IPS-11a (cell line): Measurements from ENCODE around the gene CEP83.
"Not testable (repeated sequence)": the region's sequence is repeated elsewhere in the genome, so short reads cannot be mapped to it uniquely, and the experiment has no call there.

Experiments
- H3K4me3 ChIP-seq: one replicate; pipeline ENCODE4 v1.5.1; 2013; ENCODE audit warnings: low read depth, low read length, control low read depth

Gene CEP83, protein sequence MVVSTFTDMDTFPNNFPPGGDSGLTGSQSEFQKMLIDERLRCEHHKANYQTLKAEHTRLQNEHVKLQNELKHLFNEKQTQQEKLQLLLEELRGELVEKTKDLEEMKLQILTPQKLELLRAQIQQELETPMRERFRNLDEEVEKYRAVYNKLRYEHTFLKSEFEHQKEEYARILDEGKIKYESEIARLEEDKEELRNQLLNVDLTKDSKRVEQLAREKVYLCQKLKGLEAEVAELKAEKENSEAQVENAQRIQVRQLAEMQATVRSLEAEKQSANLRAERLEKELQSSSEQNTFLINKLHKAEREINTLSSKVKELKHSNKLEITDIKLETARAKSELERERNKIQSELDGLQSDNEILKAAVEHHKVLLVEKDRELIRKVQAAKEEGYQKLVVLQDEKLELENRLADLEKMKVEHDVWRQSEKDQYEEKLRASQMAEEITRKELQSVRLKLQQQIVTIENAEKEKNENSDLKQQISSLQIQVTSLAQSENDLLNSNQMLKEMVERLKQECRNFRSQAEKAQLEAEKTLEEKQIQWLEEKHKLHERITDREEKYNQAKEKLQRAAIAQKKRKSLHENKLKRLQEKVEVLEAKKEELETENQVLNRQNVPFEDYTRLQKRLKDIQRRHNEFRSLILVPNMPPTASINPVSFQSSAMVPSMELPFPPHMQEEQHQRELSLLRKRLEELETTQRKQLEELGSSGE

DNA sequence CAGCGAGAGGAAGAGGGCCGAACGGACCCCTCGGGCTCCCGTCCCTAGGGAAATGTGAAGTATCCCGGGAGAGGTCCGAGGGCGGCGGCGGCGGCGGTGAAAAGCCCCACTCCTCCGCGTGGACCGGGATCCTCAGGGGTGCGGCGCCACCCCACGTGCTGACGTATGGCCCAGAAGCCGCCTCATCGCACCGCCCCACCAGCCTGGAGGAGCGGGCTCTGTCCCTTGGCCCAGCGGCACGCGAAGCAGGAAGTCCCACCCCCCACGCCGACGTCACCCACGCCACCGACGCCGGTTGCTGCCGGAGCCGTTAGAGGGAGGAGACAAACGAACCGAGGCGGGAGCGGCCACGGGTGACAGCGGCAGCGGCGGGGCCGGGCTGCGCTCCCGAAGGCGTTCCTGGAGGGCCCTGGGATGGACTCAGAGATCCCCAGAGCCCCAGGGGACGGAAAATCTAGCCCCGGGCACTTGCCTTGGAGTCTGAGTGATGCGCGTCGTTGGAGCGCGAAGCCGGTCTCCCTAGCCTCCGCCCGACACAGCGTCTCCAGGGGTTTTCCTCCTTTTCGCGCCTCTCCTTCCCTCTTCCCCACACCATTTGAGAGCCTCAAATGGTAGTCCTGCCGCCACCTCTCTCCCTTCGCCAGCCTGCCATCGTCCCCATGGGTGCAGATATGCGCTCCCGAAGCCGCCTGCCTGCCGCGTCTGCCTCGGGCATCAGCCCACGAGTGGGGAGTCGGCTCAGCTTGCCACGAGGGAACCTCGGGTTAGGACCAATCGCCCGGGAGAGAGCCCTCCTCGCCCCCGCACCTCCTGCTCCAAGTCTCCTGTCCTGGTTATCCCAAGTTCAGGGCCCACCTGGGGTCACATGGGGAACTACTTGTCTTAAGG, at the start of gene CEP83:
Gene CEP83, minus strand, starts transcription at position 140 of the 888 bp plus-strand sequence. CDS start 47,377 bp downstream, outside the sequence.
- peak within 1 kb of the TSS; percentile 86 for H3K4me3 ChIP-seq

DNA sequence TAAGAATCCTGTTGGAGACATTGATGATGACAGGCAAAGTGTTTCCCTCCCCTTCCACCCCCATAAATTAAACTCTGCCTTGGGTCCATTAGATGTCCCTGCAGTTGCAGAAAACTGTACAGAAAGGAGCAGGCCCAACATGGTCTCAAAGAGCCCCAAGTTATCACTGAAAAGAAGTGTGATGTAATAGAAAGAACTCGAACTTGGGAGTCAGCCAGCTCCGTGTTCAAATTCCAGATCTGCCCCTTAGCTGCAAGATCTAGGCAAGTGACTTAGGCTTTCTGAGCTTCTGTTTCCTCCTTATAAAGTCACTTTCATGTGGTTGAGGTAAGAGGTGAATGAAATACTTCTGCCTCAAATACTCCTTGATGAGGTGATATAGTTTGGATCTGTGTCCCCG, 49.6 kb upstream of the CEP83 start:
- no peak overlapping the region for H3K4me3 ChIP-seq

DNA sequence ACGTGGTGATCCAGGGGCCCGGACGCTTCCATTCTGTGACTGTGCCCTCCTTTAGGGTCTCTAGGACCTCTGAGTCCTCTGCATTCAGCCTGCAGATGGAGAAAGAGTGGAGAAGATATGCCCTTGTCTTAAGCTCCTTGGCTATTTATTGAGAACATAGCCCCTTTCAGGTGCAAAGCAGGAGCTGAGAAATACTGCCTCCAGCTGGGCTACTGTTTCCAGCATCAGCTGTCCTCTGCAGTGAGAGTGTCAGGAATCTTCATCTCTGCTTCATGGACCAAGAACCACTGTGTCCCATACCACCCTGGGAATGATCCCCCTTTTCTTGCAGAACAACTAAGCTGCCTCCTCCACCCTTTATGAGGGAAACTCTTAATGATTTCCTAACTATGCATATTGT, 47.8 kb upstream of the CEP83 start:
- no peak overlapping the region for H3K4me3 ChIP-seq

DNA sequence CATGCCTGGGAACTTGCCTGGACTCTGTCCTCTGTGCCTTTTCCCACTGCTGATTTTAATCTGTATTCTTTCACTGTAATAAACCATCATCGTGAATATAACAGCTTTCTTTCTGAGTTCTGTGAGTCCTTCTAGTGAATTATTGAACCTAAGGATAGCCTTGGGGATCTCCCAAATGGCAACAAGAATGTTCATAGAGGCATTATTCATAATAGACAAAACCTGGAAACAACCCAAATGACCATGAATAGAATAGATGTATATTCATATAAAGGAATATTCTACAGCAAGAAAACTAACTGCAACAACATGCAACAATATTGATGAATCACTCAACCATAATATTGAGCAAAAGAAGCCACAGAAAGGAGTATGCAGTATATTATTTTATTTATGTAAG, 44.7 kb upstream of the CEP83 start:
- no peak overlapping the region for H3K4me3 ChIP-seq

DNA sequence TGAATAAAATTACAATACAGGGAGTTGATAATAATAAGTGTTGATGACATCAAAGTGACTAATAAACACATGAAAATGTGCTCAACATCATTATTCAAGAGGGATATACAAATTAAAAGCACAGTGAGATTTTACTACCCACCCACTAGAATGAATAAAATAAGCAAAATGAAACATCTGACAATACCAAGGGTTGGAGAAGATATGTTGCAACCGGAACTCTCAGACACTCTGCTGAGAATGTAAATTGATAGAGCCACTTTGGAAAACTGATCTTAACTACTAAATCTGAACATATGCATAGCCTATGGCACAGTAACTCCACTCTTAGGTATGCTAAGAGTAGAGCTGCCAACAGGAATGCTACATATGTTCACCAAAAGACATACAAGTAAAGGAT, 44.0 kb upstream of the CEP83 start:
- no peak overlapping the region for H3K4me3 ChIP-seq

DNA sequence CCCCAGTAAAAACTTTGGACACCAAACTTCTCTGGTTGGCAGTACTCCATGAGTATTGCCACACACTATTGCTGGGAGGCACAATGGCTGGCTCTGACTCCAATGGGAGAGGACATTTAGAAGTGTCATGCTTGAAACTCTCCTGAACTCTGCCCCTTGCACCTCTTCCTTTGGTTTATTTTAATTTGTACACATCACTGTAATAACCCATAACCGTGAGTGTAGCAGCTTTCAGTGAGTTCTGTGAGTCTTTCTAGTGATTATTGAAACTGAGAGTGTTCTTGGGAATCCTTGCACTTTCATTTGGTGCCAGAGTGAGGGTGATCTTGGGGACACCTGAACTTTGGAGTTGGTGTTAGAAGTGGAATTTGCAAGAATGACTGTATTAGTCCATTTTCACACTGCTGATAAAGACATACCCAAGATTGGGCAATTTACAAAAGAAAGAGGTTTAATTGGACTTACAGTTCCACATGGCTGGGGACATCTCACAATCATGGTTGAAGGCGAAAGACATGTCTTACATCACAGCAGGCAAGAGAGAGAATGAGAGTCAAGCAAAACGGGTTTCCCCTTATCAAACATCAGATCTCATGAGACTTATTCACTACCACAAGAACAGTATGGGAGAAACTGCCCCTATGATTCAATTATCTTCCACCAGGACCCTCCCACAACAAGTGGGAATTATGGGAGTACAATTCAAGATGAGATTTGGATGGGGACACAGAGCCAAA, 41.3 kb upstream of the CEP83 start:
- H3K4me3 ChIP-seq = no peak overlapping the region

DNA sequence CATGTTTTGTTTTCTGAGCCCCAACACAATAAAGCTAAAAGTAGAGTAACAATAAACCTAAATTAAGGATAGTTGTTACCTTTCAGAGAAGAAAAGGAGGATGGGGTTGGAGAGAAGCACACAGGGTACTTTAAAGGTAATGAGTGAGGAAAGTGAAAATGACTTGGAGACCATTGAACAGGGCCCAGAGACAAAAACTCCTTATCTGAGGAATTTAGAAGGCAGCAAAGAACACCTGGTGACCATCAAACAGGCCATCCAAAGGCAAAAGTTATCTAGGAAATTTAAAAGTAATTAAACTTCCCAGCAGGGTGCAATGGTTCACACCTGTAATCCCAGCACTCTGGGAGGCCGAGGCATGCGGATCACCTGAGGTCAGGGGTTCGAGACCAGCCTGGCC, 39.0 kb upstream of the CEP83 start:
- H3K4me3 ChIP-seq = no peak overlapping the region

DNA sequence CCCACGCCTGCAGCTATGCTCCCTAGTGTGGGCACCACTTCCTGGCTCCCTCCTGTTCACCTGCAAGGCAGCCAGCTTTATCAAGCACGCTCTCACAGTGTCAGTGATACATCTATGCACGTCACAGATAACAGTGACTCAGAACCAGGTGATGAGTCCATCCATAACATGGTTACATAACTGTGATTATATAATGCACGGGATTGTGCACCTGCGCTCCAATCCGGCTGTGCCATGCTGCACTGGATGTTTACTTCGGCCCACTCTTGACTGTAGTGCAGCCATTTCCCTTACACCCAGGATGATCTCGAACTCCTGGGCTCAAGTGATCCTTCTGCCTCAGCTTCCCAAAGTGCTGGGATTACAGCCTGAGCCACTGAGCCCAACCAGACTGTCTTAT, 38.4 kb upstream of the CEP83 start:
- H3K4me3 ChIP-seq = no peak overlapping the region

DNA sequence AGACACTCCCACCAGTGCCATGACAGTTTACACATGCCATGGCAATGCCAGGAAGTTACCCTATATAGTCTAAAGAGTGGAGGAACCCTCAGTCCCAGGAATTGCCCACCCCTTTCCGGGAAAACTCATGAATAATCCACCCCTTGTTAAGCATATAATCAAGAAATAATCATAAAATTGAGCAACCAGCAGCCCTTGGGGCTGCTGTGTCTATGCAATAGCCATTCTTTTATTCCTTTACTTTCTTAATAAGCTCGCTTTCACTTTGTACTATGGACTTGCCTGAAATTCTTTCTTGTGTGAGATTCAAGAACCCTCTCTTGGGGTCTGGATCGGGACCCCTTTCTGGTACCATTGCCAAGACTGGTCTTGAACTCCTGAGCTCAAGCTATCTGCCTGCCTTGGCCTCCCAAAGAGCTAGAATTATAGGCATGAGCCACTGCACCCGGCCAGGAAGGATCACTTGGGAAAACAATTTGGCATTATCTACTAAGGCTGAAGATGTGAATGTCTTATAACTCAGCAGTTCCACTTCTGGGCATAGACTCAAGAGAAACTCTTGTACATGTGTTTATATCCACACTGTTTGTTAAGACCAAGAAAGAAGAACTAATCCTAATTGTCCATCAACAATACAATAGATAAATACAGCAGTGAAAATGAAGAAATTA, 35.9 kb upstream of the CEP83 start:
- no peak overlapping the region for H3K4me3 ChIP-seq

DNA sequence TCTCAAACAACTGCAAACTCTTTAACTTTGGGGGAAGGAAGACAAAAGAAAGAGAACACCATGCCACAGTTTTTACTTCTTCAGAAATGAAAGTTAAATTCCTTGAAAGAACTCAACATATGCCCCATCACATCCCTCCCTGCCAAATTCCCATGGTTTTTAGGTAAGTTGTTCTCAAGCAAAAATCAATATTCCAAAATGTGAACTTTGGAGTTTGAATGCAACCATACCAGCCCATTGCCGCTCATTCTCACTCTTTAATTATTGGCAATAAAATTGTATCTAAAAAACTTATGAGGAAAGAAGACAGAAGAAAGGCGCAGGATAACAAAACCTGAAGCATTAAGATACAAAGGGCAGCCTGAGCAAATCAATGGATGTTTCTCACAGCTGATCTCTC, 31.8 kb upstream of the CEP83 start:
- no peak overlapping the region for H3K4me3 ChIP-seq

DNA sequence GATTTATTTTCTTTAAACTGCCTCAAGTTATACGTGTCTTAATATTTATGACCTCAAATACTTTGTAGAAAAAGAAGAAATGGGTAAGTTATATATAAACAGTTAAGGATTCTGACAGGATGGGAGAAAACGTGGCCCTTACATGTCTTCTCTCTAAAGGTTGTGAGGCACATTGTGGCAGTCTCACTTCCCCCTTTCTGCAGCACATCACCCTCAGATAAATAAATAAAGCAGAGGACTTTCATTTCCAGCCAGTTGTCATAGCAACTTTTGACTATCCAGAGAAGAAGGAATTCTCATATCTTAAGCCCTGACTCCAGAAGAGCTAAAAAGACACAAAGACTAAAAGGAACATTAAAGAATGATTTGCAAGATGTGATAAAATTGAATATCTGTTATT, 28.8 kb upstream of the CEP83 start:
- no peak overlapping the region for H3K4me3 ChIP-seq

DNA sequence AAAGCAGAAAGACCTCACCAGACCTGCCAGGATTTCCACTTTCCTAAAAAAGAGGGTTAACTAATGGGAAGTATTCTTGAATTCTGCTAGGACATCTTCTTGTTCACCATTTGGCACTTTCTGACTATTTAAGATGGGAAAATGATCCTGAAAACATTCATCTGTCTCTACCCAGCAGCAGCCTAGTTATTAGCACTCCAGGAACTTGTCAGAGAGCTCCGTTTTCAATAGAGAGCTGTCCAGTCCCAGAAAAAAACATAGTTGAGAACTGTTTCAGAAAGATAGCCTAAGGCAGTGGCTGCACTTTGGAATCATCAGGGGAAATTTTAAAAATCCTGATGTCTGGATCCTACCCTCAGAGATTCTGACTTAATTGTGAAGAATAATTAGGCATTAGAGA, 22.1 kb upstream of the CEP83 start:
- H3K4me3 ChIP-seq = no peak overlapping the region

DNA sequence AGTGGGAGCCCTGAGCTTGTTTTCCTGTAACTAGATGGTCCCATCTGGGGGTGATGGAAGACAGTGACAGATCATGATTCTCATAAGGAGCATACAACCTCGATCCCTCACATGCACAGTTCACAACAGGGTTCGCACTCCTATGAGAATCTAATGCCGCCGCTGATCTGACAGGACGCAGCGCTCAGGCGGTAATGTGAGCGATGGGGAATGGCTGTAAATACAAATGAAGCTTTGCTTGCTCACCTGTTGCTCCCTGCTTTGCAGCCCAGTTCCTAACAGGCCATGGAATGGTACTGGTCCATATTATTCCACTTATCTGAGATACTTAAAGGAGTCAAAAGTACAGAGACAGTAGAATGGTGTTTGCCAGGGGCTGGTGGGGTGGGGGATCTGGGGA, 9.9 kb upstream of the CEP83 start:
- no peak overlapping the region for H3K4me3 ChIP-seq

DNA sequence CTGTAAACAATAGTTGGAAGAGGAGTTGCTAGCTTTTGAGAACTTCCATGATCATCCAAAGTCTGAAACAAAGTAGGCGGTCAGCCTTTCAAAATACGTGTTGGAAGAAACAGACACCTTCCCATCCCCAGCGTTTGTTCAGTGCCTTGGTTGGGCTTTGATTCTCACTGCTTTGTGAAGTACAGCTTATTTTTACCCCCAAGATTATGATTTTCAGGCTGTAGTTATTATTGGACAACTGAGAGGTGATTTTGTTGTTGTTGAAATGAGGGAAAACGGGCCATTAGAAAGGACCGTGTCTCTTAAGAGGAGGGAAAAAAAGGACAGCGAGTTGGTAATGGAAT, 921 bp upstream of the CEP83 start:
- H3K4me3 ChIP-seq = peak overlapping the region; percentile 86

DNA sequence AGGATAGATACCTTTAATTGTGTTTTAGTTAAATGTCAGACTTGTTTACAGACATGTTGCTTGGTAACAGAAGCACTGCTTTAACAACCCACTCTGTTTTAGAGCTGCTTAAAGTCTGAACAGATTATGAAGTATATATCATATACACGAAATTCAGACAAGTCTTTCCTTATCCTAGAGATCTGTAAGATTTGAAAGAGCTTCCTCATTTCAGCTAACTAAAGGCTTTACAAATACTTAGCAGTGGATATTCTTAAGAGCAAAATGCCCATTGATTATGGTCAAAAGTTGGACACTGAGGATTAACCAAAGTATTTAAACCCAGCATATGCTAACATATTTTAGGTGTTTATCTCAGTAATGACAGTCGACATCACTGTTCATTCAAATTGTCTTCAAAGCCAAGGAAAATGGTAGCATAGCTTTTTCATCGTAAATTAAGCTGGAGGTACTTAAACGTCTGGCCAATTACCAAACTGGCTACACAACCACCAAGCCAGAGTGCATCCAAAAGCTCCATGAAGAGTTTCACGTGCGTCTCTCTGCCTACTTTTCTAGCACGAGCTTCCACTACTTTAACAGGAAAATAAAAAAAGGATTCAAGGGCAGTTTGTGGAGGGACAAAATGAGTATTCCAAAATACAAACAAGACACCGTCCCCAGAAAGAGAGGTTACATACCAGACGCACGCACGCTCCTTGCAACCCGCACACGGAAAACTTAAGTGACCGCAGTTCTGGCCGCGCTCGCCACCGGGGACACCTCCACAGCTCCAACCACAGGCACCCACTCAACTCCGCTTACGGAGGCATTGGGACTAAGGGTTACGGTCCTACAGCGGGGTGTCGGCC, 565 bp downstream of the CEP83 start:
- H3K4me3 ChIP-seq = peak overlapping the region; percentile 86

DNA sequence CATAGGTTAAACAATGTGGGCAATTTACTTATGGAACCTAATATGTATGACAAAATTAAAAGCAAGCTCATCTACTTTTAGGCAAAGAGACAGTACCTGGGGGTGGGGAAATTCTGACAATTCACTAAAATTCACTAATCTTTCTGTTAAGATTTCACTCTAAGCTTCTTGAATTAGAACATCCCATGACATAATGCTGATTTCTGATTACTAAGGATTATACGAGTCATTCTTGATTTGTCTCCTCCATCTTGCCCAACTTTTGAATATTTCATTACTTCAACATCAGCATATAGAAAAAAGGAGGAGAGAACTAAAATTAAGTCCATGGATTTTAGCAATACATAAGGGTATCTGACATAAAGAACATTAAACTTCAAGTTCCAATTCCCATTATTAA, 2.4 kb downstream of the CEP83 start:
- H3K4me3 ChIP-seq = no peak overlapping the region

DNA sequence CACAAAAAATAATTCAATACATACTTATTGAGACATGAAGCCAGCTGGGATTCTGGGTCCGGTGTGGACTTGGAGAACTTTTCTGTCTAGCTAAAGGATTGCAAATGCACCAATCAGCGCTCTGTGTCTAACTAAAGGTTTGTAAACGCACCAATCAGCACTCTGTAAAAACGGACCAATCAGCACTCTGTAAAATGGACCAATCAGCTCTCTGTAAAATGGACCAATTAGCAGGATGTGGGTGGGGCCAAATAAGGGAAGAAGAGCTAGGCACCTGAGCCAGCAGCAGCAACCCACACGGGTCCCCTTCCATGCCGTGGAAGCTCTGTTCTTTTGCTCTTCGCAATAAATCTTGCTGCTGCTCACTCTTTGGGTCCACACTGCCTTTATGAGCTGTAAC, 5.3 kb downstream of the CEP83 start:
- not testable (repeated sequence) for H3K4me3 ChIP-seq

DNA sequence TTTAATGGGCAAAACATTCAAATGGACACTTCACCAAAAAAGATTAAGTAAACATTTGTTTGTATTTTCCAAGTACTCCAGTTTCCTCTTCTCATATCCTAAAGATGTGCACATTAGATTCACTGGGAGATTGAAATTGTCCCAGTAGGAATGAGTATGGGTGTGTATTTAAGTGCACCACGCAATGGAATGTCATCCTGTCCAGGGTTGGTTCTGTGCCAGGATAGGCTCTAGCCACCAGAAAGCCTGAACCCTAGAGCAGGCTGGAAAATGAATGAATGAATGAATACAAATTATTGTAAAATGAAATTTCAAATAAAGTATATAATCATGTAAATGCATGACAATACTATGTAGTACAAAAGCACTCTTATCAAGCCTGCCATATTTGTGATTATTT, 14.0 kb downstream of the CEP83 start:
- H3K4me3 ChIP-seq = no peak overlapping the region

DNA sequence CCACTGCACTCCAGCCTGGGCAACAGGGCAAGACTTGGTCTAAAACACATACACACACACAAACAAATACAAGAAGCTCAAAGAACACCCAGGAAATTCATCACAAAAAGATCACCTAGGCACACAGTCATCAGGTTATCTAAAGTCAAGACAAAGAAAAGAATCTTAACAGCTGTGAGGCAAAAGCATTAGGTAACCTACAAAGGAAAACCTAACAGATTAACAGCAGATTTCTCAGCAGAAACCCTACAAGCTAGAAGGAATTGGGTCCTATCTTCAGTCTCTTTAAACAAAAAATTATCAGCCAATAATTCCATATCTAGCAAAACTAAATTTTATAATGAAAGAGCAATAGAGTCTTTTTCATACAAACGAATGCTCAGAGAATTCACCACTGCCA, 22.4 kb downstream of the CEP83 start:
- no peak overlapping the region for H3K4me3 ChIP-seq
